GM12892 (cell line): Measurements from ENCODE around the gene GRIN1.

Experiments used
- POLR2A ChIP-seq: IDR thresholded peaks from 2 replicates; pipeline ENCODE4 v1.6.1; 2011; ENCODE audit warnings: low read depth, low read length, control low read depth
- TAF1 ChIP-seq: IDR thresholded peaks from 2 replicates; pipeline ENCODE4 v1.6.1; 2011; ENCODE audit warnings: low read depth, mild to moderate bottlenecking, control low read depth, low read length, borderline replicate concordance

- no peak for TF ChIP-seq TAF1
- no peak for TF ChIP-seq POLR2A
These were observed 32.2 kb upstream of the GRIN1 start for GRCh38 chr9:137106662-137107250.
